SK-N-SH treated with all-trans-retinoic acid at 6 μM for 48 hours (cell line): ENCODE data around the gene MEI4.

Experiments used
- ATAC-seq: fragments of 200-7000 bp; cut with Tn5 transposase; 3 replicates; pipeline ENCODE4 v1.9.1; 2020; ENCODE audit warnings: mild to moderate bottlenecking, moderate library complexity
- ARNTL ChIP-seq: fragments of 450-650 bp; formaldehyde crosslinking; IDR thresholded peaks from 2 replicates; pipeline ENCODE4 v1.5.0; 2020; ENCODE audit warnings: low read depth, mild to moderate bottlenecking, moderate library complexity, borderline replicate concordance
- CREB5 ChIP-seq: fragments of 250-450 bp; sonication (Bioruptor Pico); IDR thresholded peaks from 2 replicates; pipeline ENCODE4 v1.5.1; 2020; ENCODE audit warnings: low read depth, mild to moderate bottlenecking, moderate library complexity
- CSDC2 ChIP-seq: fragments of 250-450 bp; sonication (Bioruptor Pico); IDR thresholded peaks from 2 replicates; pipeline ENCODE4 v1.5.0; 2020; ENCODE audit warnings: mild to moderate bottlenecking, moderate library complexity
- ESRRG ChIP-seq: fragments of 250-450 bp; sonication (Bioruptor Pico); IDR thresholded peaks from 2 replicates; pipeline ENCODE4 v1.6.1; 2021; ENCODE audit warnings: mild to moderate bottlenecking
- GLIS3 ChIP-seq: fragments of 250-450 bp; sonication (Bioruptor Pico); IDR thresholded peaks from 2 replicates; pipeline ENCODE4 v1.5.0; 2020; ENCODE audit warnings: mild to moderate bottlenecking, moderate library complexity
- ISL1 ChIP-seq: fragments of 250-450 bp; sonication (Bioruptor Pico); IDR thresholded peaks from 2 replicates; pipeline ENCODE4 v2.1.2; 2022; ENCODE audit warnings: mild to moderate bottlenecking, moderate library complexity
- OSR1 ChIP-seq: fragments of 250-450 bp; sonication (Bioruptor Pico); IDR thresholded peaks from 2 replicates; pipeline ENCODE4 v1.8.0; 2022; ENCODE audit warnings: moderate library complexity, mild to moderate bottlenecking, inconsistent platforms
- POU6F1 ChIP-seq: fragments of 250-450 bp; sonication (Bioruptor Pico); IDR thresholded peaks from 2 replicates; pipeline ENCODE4 v1.8.0; 2021; ENCODE audit warnings: low read depth, mild to moderate bottlenecking, moderate library complexity, borderline replicate concordance
- RARB ChIP-seq: fragments of 250-450 bp; sonication (Bioruptor Pico); IDR thresholded peaks from 2 replicates; pipeline ENCODE4 v1.8.0; 2021; ENCODE audit warnings: mild to moderate bottlenecking, moderate library complexity
- SNAI2 ChIP-seq: fragments of 250-450 bp; sonication (Bioruptor Pico); IDR thresholded peaks from 2 replicates; pipeline ENCODE4 v1.5.0; 2020; ENCODE audit warnings: mild to moderate bottlenecking, moderate library complexity
- TCF4 ChIP-seq: fragments of 250-450 bp; sonication (Bioruptor Pico); IDR thresholded peaks from 2 replicates; pipeline ENCODE4 v1.8.0; 2021; ENCODE audit warnings: mild to moderate bottlenecking, moderate library complexity, borderline replicate concordance
- TOX ChIP-seq: fragments of 250-450 bp; sonication (Bioruptor Pico); IDR thresholded peaks from 2 replicates; pipeline ENCODE4 v1.8.0; 2021; ENCODE audit warnings: mild to moderate bottlenecking, moderate library complexity, borderline replicate concordance
- ZC3H10 ChIP-seq: fragments of 250-450 bp; sonication (Bioruptor Pico); IDR thresholded peaks from 2 replicates; pipeline ENCODE4 v1.5.1; 2021; ENCODE audit warnings: mild to moderate bottlenecking, moderate library complexity
- ZFP3 ChIP-seq: fragments of 250-450 bp; sonication (Bioruptor Pico); IDR thresholded peaks from 2 replicates; pipeline ENCODE4 v1.5.0; 2020; ENCODE audit warnings: mild to moderate bottlenecking, moderate library complexity
- ZFP30 ChIP-seq: fragments of 450-650 bp; formaldehyde crosslinking; IDR thresholded peaks from 2 replicates; pipeline ENCODE4 v1.5.0; 2022; ENCODE audit warnings: mild to moderate bottlenecking, moderate library complexity
- ZNF565 ChIP-seq: fragments of 450-650 bp; formaldehyde crosslinking; conservative IDR thresholded peaks from 2 replicates; pipeline ENCODE4 v1.5.0; 2020; ENCODE audit warnings: low read depth, mild to moderate bottlenecking, moderate library complexity
- ZNF70 ChIP-seq: fragments of 450-650 bp; formaldehyde crosslinking; IDR thresholded peaks from 2 replicates; pipeline ENCODE4 v1.5.0; 2020; ENCODE audit warnings: mild to moderate bottlenecking, moderate library complexity
- ZNF8 ChIP-seq: fragments of 450-650 bp; formaldehyde crosslinking; IDR thresholded peaks from 2 replicates; pipeline ENCODE4 v1.5.0; 2020; ENCODE audit warnings: mild to moderate bottlenecking, moderate library complexity
- TF ChIP-seq, protein P1 (sequence below): fragments of 250-450 bp; sonication (Bioruptor Pico); IDR thresholded peaks from 2 replicates; pipeline ENCODE4 v1.5.0; 2020; ENCODE audit warnings: mild to moderate bottlenecking, moderate library complexity
- TF ChIP-seq, protein P2 (sequence below): fragments of 250-450 bp; sonication (Bioruptor Pico); IDR thresholded peaks from 2 replicates; pipeline ENCODE4 v1.5.1; 2021; ENCODE audit warnings: mild to moderate bottlenecking, moderate library complexity

MEI4 gene

GRCh38 chr6:77812304-77812703 is 159.5 kb downstream of the MEI4 start:
- no peak for ATAC-seq
- no peak for TF ChIP-seq ARNTL (CRISPR knock-in tag)
- no peak for TF ChIP-seq ZNF70
- no peak for TF ChIP-seq CSDC2
- no peak for TF ChIP-seq RARB
- TF ChIP-seq ZC3H10 (CRISPR knock-in tag) = no peak
- no peak for TF ChIP-seq CREB5 (CRISPR knock-in tag)
- TF ChIP-seq OSR1 = no peak
- TF ChIP-seq TCF4 (CRISPR knock-in tag) = no peak
- TF ChIP-seq ZNF565 (CRISPR knock-in tag) = no peak
- TF ChIP-seq, protein P1, sequence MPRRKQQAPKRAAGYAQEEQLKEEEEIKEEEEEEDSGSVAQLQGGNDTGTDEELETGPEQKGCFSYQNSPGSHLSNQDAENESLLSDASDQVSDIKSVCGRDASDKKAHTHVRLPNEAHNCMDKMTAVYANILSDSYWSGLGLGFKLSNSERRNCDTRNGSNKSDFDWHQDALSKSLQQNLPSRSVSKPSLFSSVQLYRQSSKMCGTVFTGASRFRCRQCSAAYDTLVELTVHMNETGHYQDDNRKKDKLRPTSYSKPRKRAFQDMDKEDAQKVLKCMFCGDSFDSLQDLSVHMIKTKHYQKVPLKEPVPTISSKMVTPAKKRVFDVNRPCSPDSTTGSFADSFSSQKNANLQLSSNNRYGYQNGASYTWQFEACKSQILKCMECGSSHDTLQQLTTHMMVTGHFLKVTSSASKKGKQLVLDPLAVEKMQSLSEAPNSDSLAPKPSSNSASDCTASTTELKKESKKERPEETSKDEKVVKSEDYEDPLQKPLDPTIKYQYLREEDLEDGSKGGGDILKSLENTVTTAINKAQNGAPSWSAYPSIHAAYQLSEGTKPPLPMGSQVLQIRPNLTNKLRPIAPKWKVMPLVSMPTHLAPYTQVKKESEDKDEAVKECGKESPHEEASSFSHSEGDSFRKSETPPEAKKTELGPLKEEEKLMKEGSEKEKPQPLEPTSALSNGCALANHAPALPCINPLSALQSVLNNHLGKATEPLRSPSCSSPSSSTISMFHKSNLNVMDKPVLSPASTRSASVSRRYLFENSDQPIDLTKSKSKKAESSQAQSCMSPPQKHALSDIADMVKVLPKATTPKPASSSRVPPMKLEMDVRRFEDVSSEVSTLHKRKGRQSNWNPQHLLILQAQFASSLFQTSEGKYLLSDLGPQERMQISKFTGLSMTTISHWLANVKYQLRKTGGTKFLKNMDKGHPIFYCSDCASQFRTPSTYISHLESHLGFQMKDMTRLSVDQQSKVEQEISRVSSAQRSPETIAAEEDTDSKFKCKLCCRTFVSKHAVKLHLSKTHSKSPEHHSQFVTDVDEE (CRISPR knock-in tag) = no peak
- no peak for TF ChIP-seq ZFP3
- TF ChIP-seq TOX (CRISPR knock-in tag) = no peak
- TF ChIP-seq, protein P2, sequence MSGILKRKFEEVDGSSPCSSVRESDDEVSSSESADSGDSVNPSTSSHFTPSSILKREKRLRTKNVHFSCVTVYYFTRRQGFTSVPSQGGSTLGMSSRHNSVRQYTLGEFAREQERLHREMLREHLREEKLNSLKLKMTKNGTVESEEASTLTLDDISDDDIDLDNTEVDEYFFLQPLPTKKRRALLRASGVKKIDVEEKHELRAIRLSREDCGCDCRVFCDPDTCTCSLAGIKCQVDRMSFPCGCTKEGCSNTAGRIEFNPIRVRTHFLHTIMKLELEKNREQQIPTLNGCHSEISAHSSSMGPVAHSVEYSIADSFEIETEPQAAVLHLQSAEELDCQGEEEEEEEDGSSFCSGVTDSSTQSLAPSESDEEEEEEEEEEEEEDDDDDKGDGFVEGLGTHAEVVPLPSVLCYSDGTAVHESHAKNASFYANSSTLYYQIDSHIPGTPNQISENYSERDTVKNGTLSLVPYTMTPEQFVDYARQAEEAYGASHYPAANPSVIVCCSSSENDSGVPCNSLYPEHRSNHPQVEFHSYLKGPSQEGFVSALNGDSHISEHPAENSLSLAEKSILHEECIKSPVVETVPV (CRISPR knock-in tag) = no peak
- TF ChIP-seq POU6F1 (CRISPR knock-in tag) = no peak
- TF ChIP-seq ZFP30 (CRISPR knock-in tag) = no peak
- no peak for TF ChIP-seq ZNF8 (CRISPR knock-in tag)
- no peak for TF ChIP-seq ISL1
- no peak for TF ChIP-seq GLIS3 (CRISPR knock-in tag)

DNA sequence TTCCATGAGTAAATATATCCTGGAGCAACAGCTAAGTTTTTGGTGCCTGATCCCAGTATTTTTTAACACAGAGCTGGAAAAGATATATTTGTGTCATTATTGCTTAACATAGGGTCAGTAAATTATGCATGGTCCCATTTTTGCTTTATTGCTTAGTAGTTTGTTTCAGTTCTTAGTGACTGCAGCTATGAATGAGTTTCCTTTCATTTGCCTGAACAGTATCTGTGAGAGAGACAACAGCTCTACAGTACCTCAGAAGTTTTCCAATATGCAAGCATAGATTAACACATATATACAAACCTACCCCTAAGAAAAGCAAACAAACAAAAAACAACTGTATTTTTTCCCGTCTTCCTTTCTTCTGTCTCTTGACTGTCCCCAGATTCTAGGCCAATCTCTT is 160.3 kb downstream of the MEI4 start:
- no peak for TF ChIP-seq ESRRG (CRISPR knock-in tag)
- TF ChIP-seq, protein P2 (CRISPR knock-in tag) = no peak
- no peak for TF ChIP-seq POU6F1 (CRISPR knock-in tag)
- TF ChIP-seq SNAI2 (CRISPR knock-in tag) = no peak
- no peak for TF ChIP-seq ZC3H10 (CRISPR knock-in tag)
- TF ChIP-seq TOX (CRISPR knock-in tag) = no peak
- TF ChIP-seq CREB5 (CRISPR knock-in tag) = no peak
- no peak for TF ChIP-seq TCF4 (CRISPR knock-in tag)
- no peak for TF ChIP-seq CSDC2
- TF ChIP-seq ZFP30 (CRISPR knock-in tag) = no peak
- no peak for TF ChIP-seq GLIS3 (CRISPR knock-in tag)
- no peak for TF ChIP-seq ZNF8 (CRISPR knock-in tag)
- TF ChIP-seq ISL1 = no peak
- no peak for TF ChIP-seq OSR1
- no peak for TF ChIP-seq ZFP3
- no peak for ATAC-seq
